Kidney (tissue), 14 donors: Measurements from ENCODE around the gene FCGBP. TPM values are rescaled to one million over a fixed set of nuclear protein-coding genes. Genes with fewer than 3 reads are reported as not detected.

Experiments used
- DNase-seq, 5 donors: peaks; one replicate each; pipeline ENCODE4 v3.0.0-alpha.2; 2013 to 2020
- FAIRE-seq: peaks from 2 replicates; lab custom pipeline; 2012; peaks lifted over from hg19 to GRCh38; lab: Jason Lieb, UNC
- H3K27ac ChIP-seq, 2 donors: one replicate each; pipeline ENCODE4 v1.7.0; 2013; ENCODE audit warnings: low read depth in 2 of 2, low read length in 2 of 2, inconsistent platforms in 1 of 2
- H3K27me3 ChIP-seq: one replicate; pipeline ENCODE4 v1.7.1; 2013; ENCODE audit warnings: low read length, inconsistent platforms; ENCODE audit not compliant: control insufficient read depth, insufficient read depth
- H3K36me3 ChIP-seq, 3 donors: one replicate each; pipeline versions ENCODE4 v1.7.0 to v1.7.1; 2013; ENCODE audit warnings: low read length in 3 of 3, control low read depth in 1 of 3, inconsistent platforms in 1 of 3; ENCODE audit not compliant: insufficient read depth in 3 of 3, control insufficient read depth in 2 of 3
- H3K4me1 ChIP-seq, 3 donors: one replicate each; pipeline versions ENCODE4 v1.7.0 to v1.7.1; 2013; ENCODE audit warnings: low read length in 3 of 3, inconsistent platforms in 1 of 3, low read depth in 1 of 3; ENCODE audit not compliant: control insufficient read depth in 2 of 3, insufficient read depth in 2 of 3
- H3K4me3 ChIP-seq, 3 donors: one replicate each; pipeline versions ENCODE4 v1.7.0 to v1.8.1; 2013; ENCODE audit warnings: low read length in 3 of 3, control low read depth in 1 of 3, inconsistent platforms in 1 of 3
- H3K9ac ChIP-seq, 3 donors: one replicate each; pipeline versions ENCODE4 v1.7.0 to v1.7.1; 2013; ENCODE audit warnings: low read length in 3 of 3, control low read depth in 1 of 3, inconsistent platforms in 1 of 3
- H3K9me3 ChIP-seq, 3 donors: one replicate each; pipeline versions ENCODE4 v1.7.0 to v1.7.1; 2013; ENCODE audit warnings: low read length in 3 of 3, control low read depth in 1 of 3, inconsistent platforms in 1 of 3; ENCODE audit not compliant: control insufficient read depth in 2 of 3, insufficient read depth in 1 of 3
- CTCF ChIP-seq: IDR thresholded peaks from 3 replicates; pipeline ENCODE4 v1.5.1; 2012; ENCODE audit warnings: mild to moderate bottlenecking, moderate library complexity, borderline replicate concordance; ENCODE audit not compliant: insufficient read depth; ENCODE audit errors: extremely low read depth
- intact Hi-C: fragments of 100-400 bp; cut with DNase I; formaldehyde crosslinking; loops from one replicate; pipeline ENCODE4 v1.11.1; 2022
- polyA plus RNA-seq: library from polyadenylated mRNA; stranded (reverse); fragments of 350-450 nt; fragmentation: Illumina TruSeq; extraction: RNeasy Lipid Tissue Mini Kit (QIAGEN cat#74804); gene quantifications from one replicate; pipeline ENCODE4 v1.2.3, GENCODE V29; 2014; ENCODE audit warnings: low read depth, low replicate concordance; ENCODE audit not compliant: insufficient read depth
- total RNA-seq: library from RNA; stranded (reverse); fragmentation: NEBNext Ultra II Directional; extraction: Animal tissue kit (Norgen Biotek cat#: 25700); gene quantifications from one replicate; pipeline ENCODE4 v1.2.1, GENCODE V29; 2021
- donor health status: control.
- donor health status: control.
- donor health status: control.
- donor health status: control.
- donor health status: control.
- donor health status: DM: yes; HTN: yes; CAD: no.
- donor health status: Normal renal cell carcinoma (clear cell type).

FCGBP gene
- total and polyA plus RNA-seq, 2 donors from 2014 or later = 7.6 to 51.7 TPM

- Histone ChIP-seq H3K9ac (peak overlapping the region; percentile 49 to 92 (median 83)), H3K4me1 (peaks cover 0 to 11% (median 11%) of the 10 kb centered on the region in 3 donors), H3K9me3 (no peaks in the 10 kb centered on the region), H3K27ac (peak overlapping the region; percentile 90 to 92), H3K36me3 (peaks cover 0 to 22% (median 21%) of the 10 kb centered on the region in 3 donors), H3K4me3 (peak overlapping the region; percentile 70 to 88 (median 86)), H3K27me3 (no peaks in the 10 kb centered on the region)
- TF ChIP-seq CTCF = no peak
- no peak for DNase-seq
- intact Hi-C loops = no loop called here
- FAIRE-seq = no peak
These were observed 35.9 kb upstream of the FCGBP start for GRCh38 chr19:39970425-39970674.

- Histone ChIP-seq H3K27ac (peak overlapping the region; percentile 90 to 92), H3K9ac (peak overlapping the region; percentile 49 to 92 (median 83)), H3K36me3 (peaks cover 0 to 20% (median 20%) of the 10 kb centered on the region in 3 donors), H3K4me1 (peaks cover 0 to 11% (median 11%) of the 10 kb centered on the region in 3 donors), H3K9me3 (no peaks in the 10 kb centered on the region), H3K4me3 (peak overlapping the region; percentile 70 to 88 (median 86)), H3K27me3 (no peaks in the 10 kb centered on the region)
- DNase-seq (no peak), FAIRE-seq (no peak)
- TF ChIP-seq CTCF = no peak
- intact Hi-C loops = no loop called here
These were observed 35.4 kb upstream of the FCGBP start for GRCh38 chr19:39969681-39970424.

- H3K4me3 ChIP-seq = no peak overlapping the region
- peaks cover 0 to 11% (median 11%) of the 10 kb centered on the region in 3 donors for H3K4me1 ChIP-seq
- no peak overlapping the region for H3K27ac ChIP-seq
- DNase-seq (no peak), FAIRE-seq (no peak)
- H3K27me3 ChIP-seq = no peaks in the 10 kb centered on the region
- intact Hi-C loops = no loop called here
- no peak for TF ChIP-seq CTCF
- H3K9me3 ChIP-seq = no peaks in the 10 kb centered on the region
- H3K36me3 ChIP-seq = peaks cover 0 to 14% (median 14%) of the 10 kb centered on the region in 3 donors
- no peak overlapping the region for H3K9ac ChIP-seq
These were observed 34.8 kb upstream of the FCGBP start for GRCh38 chr19:39969266-39969665.
